Measurements from ENCODE around the gene FAM151B.

The FAM151B gene

GRCh38 chr5:80590766-80591165, 102.9 kb downstream of the FAM151B start:
- H3K4me3 ChIP-seq (ENCODE audit: low read length): no peak overlapping the region
- no peak for TF ChIP-seq ZNF274 (IDR thresholded peaks at IDR 0.05; ENCODE audit: low read depth, low read length)

- TF ChIP-seq ZNF274 (IDR thresholded peaks at IDR 0.05; ENCODE audit: low read depth, low read length): no peak
- H3K4me3 ChIP-seq (ENCODE audit: low read length): no peak overlapping the region
Measured at GRCh38 chr5:80591352-80591751, 103.5 kb downstream of the FAM151B start.

GRCh38 chr5:80592105-80592504, 104.2 kb downstream of the FAM151B start:
- no peak overlapping the region for H3K4me3 ChIP-seq (ENCODE audit: low read length)
- no peak for TF ChIP-seq ZNF274 (IDR thresholded peaks at IDR 0.05; ENCODE audit: low read depth, low read length)

All from GM08714 (cell line).